Measurements from ENCODE around the gene PLPPR3. TPM values are rescaled to one million over a fixed set of nuclear protein-coding genes. Genes with fewer than 3 reads are reported as not detected.

Gene PLPPR3
- total RNA-seq, 2 donors from 2014 or later: not detected

GRCh38 chr19:814152-815078, 7.3 kb downstream of the PLPPR3 start:
- Mint-ChIP-seq H3K36me3 (ENCODE audit: low read depth) (no peaks in the 10 kb centered on the region), H3K27me3 (no peaks in the 10 kb centered on the region), H3K4me3 (peak overlapping the region; percentile 37), H3K4me1 (no peaks in the 10 kb centered on the region), H3K27ac (no peak overlapping the region)
- no peak for DNase-seq
- peak; percentile 4 for ATAC-seq
- H3K9me3 ChIP-seq (ENCODE audit: control insufficient read depth, low read length, poor library complexity, severe bottlenecking): no peaks in the 10 kb centered on the region

GRCh38 chr19:813219-814151, 8.3 kb downstream of the PLPPR3 start:
- Mint-ChIP-seq H3K36me3 (ENCODE audit: low read depth) (no peaks in the 10 kb centered on the region), H3K27ac (peak overlapping the region; percentile 10), H3K27me3 (no peaks in the 10 kb centered on the region), H3K4me3 (peak overlapping the region; percentile 28), H3K4me1 (no peaks in the 10 kb centered on the region)
- DNase-seq: no peak
- H3K9me3 ChIP-seq (ENCODE audit: control insufficient read depth, low read length, poor library complexity, severe bottlenecking): no peaks in the 10 kb centered on the region
- ATAC-seq: no peak

GRCh38 chr19:812747-813218, 9.0 kb downstream of the PLPPR3 start:
- peaks cover under 1% of the 10 kb centered on the region for H3K36me3 Mint-ChIP-seq (ENCODE audit: low read depth)

GRCh38 chr19:812049-812746, 9.6 kb downstream of the PLPPR3 start:
- Mint-ChIP-seq H3K36me3 (ENCODE audit: low read depth) (peaks cover 5% of the 10 kb centered on the region), H3K4me3 (peak overlapping the region; percentile 52), H3K4me1 (peaks cover 6% of the 10 kb centered on the region), H3K27me3 (no peaks in the 10 kb centered on the region), H3K27ac (peak overlapping the region; percentile 59)
- no peaks in the 10 kb centered on the region for H3K9me3 ChIP-seq (ENCODE audit: control insufficient read depth, low read length, poor library complexity, severe bottlenecking)
- DNase-seq (no peak), ATAC-seq (no peak)

More at GRCh38 chr19:812747-813218, 9.0 kb downstream of the PLPPR3 start:
- Mint-ChIP-seq H3K27ac (no peak overlapping the region), H3K4me1 (peaks cover under 1% of the 10 kb centered on the region), H3K4me3 (no peak overlapping the region), H3K27me3 (no peaks in the 10 kb centered on the region)
- no peak for DNase-seq
- H3K9me3 ChIP-seq (ENCODE audit: control insufficient read depth, low read length, poor library complexity, severe bottlenecking): no peaks in the 10 kb centered on the region
- no peak for ATAC-seq

GRCh38 chr19:811506-812048, 10.2 kb downstream of the PLPPR3 start:
- Mint-ChIP-seq H3K4me3 (peak overlapping the region; percentile 52), H3K27me3 (no peaks in the 10 kb centered on the region), H3K4me1 (peaks cover 6% of the 10 kb centered on the region), H3K27ac (peak overlapping the region; percentile 59), H3K36me3 (ENCODE audit: low read depth) (peaks cover 5% of the 10 kb centered on the region)
- ATAC-seq (no peak), DNase-seq (no peak)
- H3K9me3 ChIP-seq (ENCODE audit: control insufficient read depth, low read length, poor library complexity, severe bottlenecking): no peaks in the 10 kb centered on the region

GRCh38 chr19:810883-811489, 10.8 kb downstream of the PLPPR3 start:
- no peak overlapping the region for H3K4me3 Mint-ChIP-seq
- H3K27ac Mint-ChIP-seq: peak overlapping the region; percentile 59
- H3K9me3 ChIP-seq (ENCODE audit: control insufficient read depth, low read length, poor library complexity, severe bottlenecking): no peaks in the 10 kb centered on the region
- H3K36me3 Mint-ChIP-seq (ENCODE audit: low read depth): peaks cover 5% of the 10 kb centered on the region
- no peak for ATAC-seq
- no peaks in the 10 kb centered on the region for H3K27me3 Mint-ChIP-seq
- no peak for DNase-seq
- H3K4me1 Mint-ChIP-seq: peaks cover 6% of the 10 kb centered on the region

- Mint-ChIP-seq H3K4me1 (peaks cover 6% of the 10 kb centered on the region), H3K4me3 (no peak overlapping the region), H3K27me3 (no peaks in the 10 kb centered on the region), H3K36me3 (ENCODE audit: low read depth) (peaks cover 5% of the 10 kb centered on the region), H3K27ac (peak overlapping the region; percentile 32)
- no peaks in the 10 kb centered on the region for H3K9me3 ChIP-seq (ENCODE audit: control insufficient read depth, low read length, poor library complexity, severe bottlenecking)
- ATAC-seq: no peak
- no peak for DNase-seq
Observed at GRCh38 chr19:810077-810855, 11.5 kb downstream of the PLPPR3 start.

- H3K4me3 Mint-ChIP-seq: no peak overlapping the region
- peaks cover 5% of the 10 kb centered on the region for H3K36me3 Mint-ChIP-seq (ENCODE audit: low read depth)
- no peaks in the 10 kb centered on the region for H3K9me3 ChIP-seq (ENCODE audit: control insufficient read depth, low read length, poor library complexity, severe bottlenecking)
- H3K27me3 Mint-ChIP-seq: no peaks in the 10 kb centered on the region
- peaks cover 9% of the 10 kb centered on the region for H3K4me1 Mint-ChIP-seq
- no peak for ATAC-seq
- no peak for DNase-seq
- no peak overlapping the region for H3K27ac Mint-ChIP-seq
Observed at GRCh38 chr19:808423-808775, 13.4 kb downstream of the PLPPR3 start.

GRCh38 chr19:807627-808422, 13.9 kb downstream of the PLPPR3 start:
- Mint-ChIP-seq H3K27ac (peak overlapping the region; percentile 92), H3K27me3 (no peaks in the 10 kb centered on the region), H3K4me1 (peaks cover 11% of the 10 kb centered on the region), H3K4me3 (peak overlapping the region; percentile 28), H3K36me3 (ENCODE audit: low read depth) (peaks cover 5% of the 10 kb centered on the region)
- ATAC-seq (no peak), DNase-seq (no peak)
- H3K9me3 ChIP-seq (ENCODE audit: control insufficient read depth, low read length, poor library complexity, severe bottlenecking): no peaks in the 10 kb centered on the region

GRCh38 chr19:806815-807421, 14.8 kb downstream of the PLPPR3 start:
- no peak for DNase-seq
- ATAC-seq: no peak
- Mint-ChIP-seq H3K36me3 (ENCODE audit: low read depth) (peaks cover 5% of the 10 kb centered on the region), H3K27me3 (no peaks in the 10 kb centered on the region), H3K27ac (peak overlapping the region; percentile 92), H3K4me3 (peak overlapping the region; percentile 43), H3K4me1 (peaks cover 16% of the 10 kb centered on the region)
- no peaks in the 10 kb centered on the region for H3K9me3 ChIP-seq (ENCODE audit: control insufficient read depth, low read length, poor library complexity, severe bottlenecking)
